ENCODE data around the gene S100A9. TPM values are rescaled to one million over a fixed set of nuclear protein-coding genes. Genes with fewer than 3 reads are reported as not detected.

The S100A9 gene
- total RNA-seq, 1 experiment from 2014 or later, result 0.59 TPM

DNA sequence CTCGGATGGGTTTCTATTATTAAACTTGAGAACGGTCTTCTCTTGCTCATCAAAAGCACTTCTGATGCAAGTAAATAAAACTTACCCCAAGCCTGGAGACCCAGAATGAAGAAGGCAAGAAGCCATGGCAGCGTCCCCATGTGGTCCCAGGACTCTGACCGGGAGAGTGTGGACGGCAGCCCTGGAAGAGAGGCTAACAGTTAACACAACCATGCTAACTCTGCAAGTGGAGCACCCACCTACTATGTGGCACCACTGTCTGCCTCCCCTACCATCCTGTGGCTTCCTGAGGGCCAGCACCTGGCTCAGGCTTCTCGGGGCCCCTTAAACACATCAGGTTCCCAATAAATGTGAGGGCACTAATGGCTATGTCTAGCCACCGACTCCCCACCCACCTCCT, 47.1 kb upstream of the S100A9 start (continued):
- TF ChIP-seq EZH2phosphoT487 (IDR thresholded peaks at IDR 0.05; ENCODE audit: borderline replicate concordance), result no peak

DNA sequence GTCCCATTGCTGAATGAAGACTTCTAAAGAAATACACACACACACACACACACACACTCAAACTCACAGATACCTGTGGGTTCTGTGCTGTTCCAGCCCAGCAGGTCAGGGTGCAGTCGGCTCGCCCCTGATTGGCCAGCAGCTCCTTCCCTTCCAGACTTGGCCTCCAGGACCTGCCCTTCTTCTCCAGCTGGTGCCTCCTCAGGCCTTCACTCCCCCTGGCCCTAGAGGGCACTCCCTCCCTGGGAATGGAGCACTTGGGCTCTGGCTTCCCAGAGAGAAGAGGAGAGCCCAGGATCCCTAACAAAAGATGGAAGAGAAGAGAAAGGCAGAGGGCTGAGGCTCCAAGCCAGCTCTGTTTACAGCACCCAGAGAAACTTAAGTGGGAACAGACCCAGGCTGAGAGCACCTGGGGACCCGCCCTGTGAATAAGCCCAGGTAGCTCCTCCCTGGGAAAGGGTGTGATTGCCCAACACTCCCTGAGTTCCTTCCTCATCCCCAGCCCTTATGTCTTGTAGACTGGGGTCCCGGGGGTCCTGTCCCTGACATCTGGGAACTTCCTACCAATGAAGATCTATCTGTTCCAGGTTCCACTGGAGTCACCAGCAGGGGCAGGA, 45.0 kb upstream of the S100A9 start, which contains the start of gene PGLYRP3:
PGLYRP3 (minus strand) TSS at position 383 of the 617 bp plus-strand sequence. CDS start 2,287 bp downstream, outside the sequence.
- no peak within 1 kb of the TSS for H3K4me2 ChIP-seq (ENCODE audit: low read length)
- no peaks in the 10 kb centered on the region for H3K4me1 ChIP-seq (ENCODE audit: control insufficient read depth in 1 of 2, insufficient read depth in 2 of 2, low read length in 2 of 2)
- no peaks in the 10 kb centered on the region for H4K20me1 ChIP-seq (ENCODE audit: insufficient read depth)
- CTCF ChIA-PET, result interaction anchor here (1.0 to 1.5 kb wide), 5 partner anchors 24 to 183 kb away, joined by 3 to 7 read pairs (median 4); no protein-coding TSS in a partner anchor
- no peak within 1 kb of the TSS for H3K4me3 ChIP-seq (replicated peaks in 1 of 2; ENCODE audit: low read depth in 1 of 2, low read length in 2 of 2)
- no peaks in the 10 kb centered on the region for H3K79me2 ChIP-seq (ENCODE audit: insufficient read depth, low read length)
- TF ChIP-seq RAD21 (IDR thresholded peaks at IDR 0.05; ENCODE audit: low read depth), result peak; percentile 41
- TF ChIP-seq, protein P1, sequence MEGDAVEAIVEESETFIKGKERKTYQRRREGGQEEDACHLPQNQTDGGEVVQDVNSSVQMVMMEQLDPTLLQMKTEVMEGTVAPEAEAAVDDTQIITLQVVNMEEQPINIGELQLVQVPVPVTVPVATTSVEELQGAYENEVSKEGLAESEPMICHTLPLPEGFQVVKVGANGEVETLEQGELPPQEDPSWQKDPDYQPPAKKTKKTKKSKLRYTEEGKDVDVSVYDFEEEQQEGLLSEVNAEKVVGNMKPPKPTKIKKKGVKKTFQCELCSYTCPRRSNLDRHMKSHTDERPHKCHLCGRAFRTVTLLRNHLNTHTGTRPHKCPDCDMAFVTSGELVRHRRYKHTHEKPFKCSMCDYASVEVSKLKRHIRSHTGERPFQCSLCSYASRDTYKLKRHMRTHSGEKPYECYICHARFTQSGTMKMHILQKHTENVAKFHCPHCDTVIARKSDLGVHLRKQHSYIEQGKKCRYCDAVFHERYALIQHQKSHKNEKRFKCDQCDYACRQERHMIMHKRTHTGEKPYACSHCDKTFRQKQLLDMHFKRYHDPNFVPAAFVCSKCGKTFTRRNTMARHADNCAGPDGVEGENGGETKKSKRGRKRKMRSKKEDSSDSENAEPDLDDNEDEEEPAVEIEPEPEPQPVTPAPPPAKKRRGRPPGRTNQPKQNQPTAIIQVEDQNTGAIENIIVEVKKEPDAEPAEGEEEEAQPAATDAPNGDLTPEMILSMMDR (IDR thresholded peaks at IDR 0.05 in 2 of 3, conservative IDR thresholded peaks at IDR 0.05 in 1 of 3; ENCODE audit: borderline replicate concordance in 1 of 3, insufficient read depth in 1 of 3, low read depth in 2 of 3, low read length in 2 of 3), result peak; percentile 15 to 25 (median 18); a peak in 2 of 6 replicates
- TF ChIP-seq YY1 (IDR thresholded peaks at IDR 0.05; ENCODE audit: extremely low read depth, insufficient replicate concordance, low read depth, low read length), result no peak
- TF ChIP-seq, protein P2, sequence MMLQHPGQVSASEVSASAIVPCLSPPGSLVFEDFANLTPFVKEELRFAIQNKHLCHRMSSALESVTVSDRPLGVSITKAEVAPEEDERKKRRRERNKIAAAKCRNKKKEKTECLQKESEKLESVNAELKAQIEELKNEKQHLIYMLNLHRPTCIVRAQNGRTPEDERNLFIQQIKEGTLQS (IDR thresholded peaks at IDR 0.05), result no peak
- RAD21 ChIA-PET (ENCODE audit: low non-redundant PET in 1 of 2, low total read pairs in 2 of 2, uncharacterized antibody in 2 of 2, unreplicated experiment in 2 of 2), result no interaction called here
- H2AFZ ChIP-seq (ENCODE audit: low read depth, low read length, poor library complexity, severe bottlenecking), result no peak within 1 kb of the TSS
- no peak within 1 kb of the TSS for H3K27ac ChIP-seq (ENCODE audit: low read depth, low read length)
- no peaks in the 10 kb centered on the region for H3K9me2 ChIP-seq (ENCODE audit: insufficient read depth)
- ATAC-seq (peak; percentile 87), DNase-seq (ENCODE audit: low read depth, low spot score) (peak; percentile 12)
- H3K27me3 ChIP-seq (ENCODE audit: insufficient read depth, low read length), result no peaks in the 10 kb centered on the region; the same call in 1 of the 2 replicates
- no TSS peak for BruUV-seq (replicated peaks)
- intact Hi-C loops (cut with micrococcal nuclease), result no loop called here
- POLR2A ChIA-PET, result interaction anchor here (0.8 kb wide), 1 partner anchor 17 kb away, joined by 3 read pairs; no protein-coding TSS in a partner anchor
- no peaks in the 10 kb centered on the region for H3K9me3 ChIP-seq (ENCODE audit: control insufficient read depth in 1 of 2, insufficient read depth in 1 of 2, low read depth in 1 of 2, low read length in 2 of 2)
- H3K9ac ChIP-seq (ENCODE audit: low read length), result no peak within 1 kb of the TSS
- H3K36me3 ChIP-seq (ENCODE audit: control insufficient read depth in 1 of 2, insufficient read depth in 2 of 2, low read length in 2 of 2), result no peaks in the 10 kb centered on the region
